Loucy (cell line): ENCODE results near the gene TNNI3K.

Experiments used
- H2AFZ ChIP-seq: fragments of 200-600 bp; sonication (generic); 2 replicates; pipeline ENCODE4 v1.6.0; 2016; ENCODE audit warnings: antibody characterized with exemption, mild to moderate bottlenecking, low read length, moderate library complexity
- H3F3A ChIP-seq: fragments of 200-600 bp; 2 replicates; pipeline ENCODE4 v1.6.0; 2016; ENCODE audit warnings: antibody characterized with exemption, low read depth, mild to moderate bottlenecking
- H3K27me3 ChIP-seq: fragments of 200-600 bp; sonication (generic); 2 replicates; pipeline ENCODE4 v1.6.1; 2014; ENCODE audit warnings: low read length, mild to moderate bottlenecking; ENCODE audit not compliant: insufficient read depth, poor library complexity, severe bottlenecking
- H3K36me3 ChIP-seq: fragments of 200-600 bp; sonication (generic); 2 replicates; pipeline ENCODE4 v1.6.1; 2016; ENCODE audit warnings: low read length; ENCODE audit not compliant: insufficient read depth
- H3K4me1 ChIP-seq: fragments of 200-600 bp; sonication (generic); 2 replicates; pipeline ENCODE4 v1.5.1; 2014; ENCODE audit warnings: low read length, mild to moderate bottlenecking; ENCODE audit not compliant: insufficient read depth, poor library complexity, severe bottlenecking
- H3K4me2 ChIP-seq: fragments of 200-600 bp; sonication (generic); 2 replicates; pipeline ENCODE4 v1.6.0; 2014; ENCODE audit warnings: antibody characterized with exemption, low read length, low read depth, mild to moderate bottlenecking; ENCODE audit not compliant: poor library complexity, severe bottlenecking
- H3K4me3 ChIP-seq: fragments of 200-600 bp; sonication (generic); 2 replicates; pipeline ENCODE4 v1.5.1; 2014; ENCODE audit warnings: low read length, mild to moderate bottlenecking, mixed read lengths; ENCODE audit not compliant: poor library complexity, severe bottlenecking
- H3K79me2 ChIP-seq: fragments of 200-600 bp; sonication (generic); 2 replicates; pipeline ENCODE4 v1.6.1; 2014; ENCODE audit warnings: low read length; ENCODE audit not compliant: insufficient read depth
- H3K9ac ChIP-seq: fragments of 200-600 bp; sonication (generic); 2 replicates; pipeline ENCODE4 v1.6.0; 2014; ENCODE audit warnings: mild to moderate bottlenecking, low read depth, low read length, moderate library complexity; ENCODE audit not compliant: poor library complexity, severe bottlenecking
- H3K9me2 ChIP-seq: fragments of 200-600 bp; sonication (generic); replicated peaks from 2 replicates; pipeline ENCODE4 v1.6.1; 2016; ENCODE audit warnings: low read depth, low read length, mixed read lengths
- H3K9me3 ChIP-seq: fragments of 200-600 bp; sonication (generic); 2 replicates; pipeline ENCODE4 v1.6.1; 2014; ENCODE audit warnings: mild to moderate bottlenecking, antibody characterized with exemption, low read length, low read depth; ENCODE audit not compliant: insufficient read depth
- H4K20me1 ChIP-seq: fragments of 200-600 bp; sonication (generic); 2 replicates; pipeline ENCODE4 v1.6.0; 2014; ENCODE audit warnings: antibody characterized with exemption, low read length, mild to moderate bottlenecking; ENCODE audit not compliant: insufficient read depth, poor library complexity, severe bottlenecking
- EZH2phosphoT487 ChIP-seq: fragments of 200-600 bp; IDR thresholded peaks from 2 replicates; pipeline ENCODE4 v1.6.1; 2018; ENCODE audit warnings: antibody characterized with exemption, mild to moderate bottlenecking, moderate library complexity, borderline replicate concordance
- TF ChIP-seq, protein P1 (sequence below): fragments of 200-600 bp; sonication (generic); conservative IDR thresholded peaks from 2 replicates; pipeline ENCODE4 v1.5.1; 2014; ENCODE audit warnings: mild to moderate bottlenecking, antibody characterized with exemption, low read length

The TNNI3K gene

GRCh38 chr1:74396462-74396861 lies 161.3 kb downstream of the TNNI3K start:
- Histone ChIP-seq H3K9ac (no peak overlapping the region), H3K27me3 (no peaks in the 10 kb centered on the region), H3K9me2 (no peaks in the 10 kb centered on the region), H4K20me1 (no peaks in the 10 kb centered on the region), H3K4me1 (no peaks in the 10 kb centered on the region), H3K36me3 (no peaks in the 10 kb centered on the region), H3F3A (no peaks in the 10 kb centered on the region), H3K4me3 (no peak overlapping the region), H2AFZ (no peak overlapping the region), H3K9me3 (no peaks in the 10 kb centered on the region), H3K4me2 (no peak overlapping the region), H3K79me2 (no peaks in the 10 kb centered on the region)
- TF ChIP-seq, protein P1, sequence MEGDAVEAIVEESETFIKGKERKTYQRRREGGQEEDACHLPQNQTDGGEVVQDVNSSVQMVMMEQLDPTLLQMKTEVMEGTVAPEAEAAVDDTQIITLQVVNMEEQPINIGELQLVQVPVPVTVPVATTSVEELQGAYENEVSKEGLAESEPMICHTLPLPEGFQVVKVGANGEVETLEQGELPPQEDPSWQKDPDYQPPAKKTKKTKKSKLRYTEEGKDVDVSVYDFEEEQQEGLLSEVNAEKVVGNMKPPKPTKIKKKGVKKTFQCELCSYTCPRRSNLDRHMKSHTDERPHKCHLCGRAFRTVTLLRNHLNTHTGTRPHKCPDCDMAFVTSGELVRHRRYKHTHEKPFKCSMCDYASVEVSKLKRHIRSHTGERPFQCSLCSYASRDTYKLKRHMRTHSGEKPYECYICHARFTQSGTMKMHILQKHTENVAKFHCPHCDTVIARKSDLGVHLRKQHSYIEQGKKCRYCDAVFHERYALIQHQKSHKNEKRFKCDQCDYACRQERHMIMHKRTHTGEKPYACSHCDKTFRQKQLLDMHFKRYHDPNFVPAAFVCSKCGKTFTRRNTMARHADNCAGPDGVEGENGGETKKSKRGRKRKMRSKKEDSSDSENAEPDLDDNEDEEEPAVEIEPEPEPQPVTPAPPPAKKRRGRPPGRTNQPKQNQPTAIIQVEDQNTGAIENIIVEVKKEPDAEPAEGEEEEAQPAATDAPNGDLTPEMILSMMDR = no peak
- TF ChIP-seq EZH2phosphoT487 = no peak

DNA sequence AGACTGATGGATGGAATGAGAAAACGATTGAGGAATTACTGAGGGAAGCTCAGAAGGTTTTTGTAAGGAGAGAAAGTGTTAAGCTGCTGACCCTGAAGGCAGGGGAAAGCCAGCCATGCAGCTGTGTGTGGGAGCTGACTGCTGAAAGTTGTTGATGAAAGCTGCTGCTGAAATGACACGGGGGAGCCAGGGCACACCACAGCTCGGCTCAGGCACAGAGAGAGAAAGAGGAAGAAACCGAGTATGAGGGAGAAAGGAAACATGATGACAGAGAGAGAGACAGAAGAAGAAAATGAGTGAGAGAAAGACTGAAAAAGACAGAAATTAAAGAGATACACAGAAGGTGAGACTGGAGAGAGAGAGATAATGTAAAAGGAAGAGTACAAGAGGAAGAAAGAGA lies 161.7 kb downstream of the TNNI3K start:
- H3K4me3 ChIP-seq = no peak overlapping the region
- TF ChIP-seq, protein P1 = no peak
- TF ChIP-seq EZH2phosphoT487 = no peak
- no peaks in the 10 kb centered on the region for H3K36me3 ChIP-seq
- no peaks in the 10 kb centered on the region for H3F3A ChIP-seq
- H4K20me1 ChIP-seq = no peaks in the 10 kb centered on the region
- H3K79me2 ChIP-seq = no peaks in the 10 kb centered on the region
- H3K4me1 ChIP-seq = no peaks in the 10 kb centered on the region
- 0 out of 2 replicates have a peak overlapping the region, but pooled peaks have one; percentile 64 for H2AFZ ChIP-seq
- no peak overlapping the region for H3K9ac ChIP-seq
- no peaks in the 10 kb centered on the region for H3K9me3 ChIP-seq
- no peaks in the 10 kb centered on the region for H3K27me3 ChIP-seq
- H3K4me2 ChIP-seq = no peak overlapping the region
- no peaks in the 10 kb centered on the region for H3K9me2 ChIP-seq

DNA sequence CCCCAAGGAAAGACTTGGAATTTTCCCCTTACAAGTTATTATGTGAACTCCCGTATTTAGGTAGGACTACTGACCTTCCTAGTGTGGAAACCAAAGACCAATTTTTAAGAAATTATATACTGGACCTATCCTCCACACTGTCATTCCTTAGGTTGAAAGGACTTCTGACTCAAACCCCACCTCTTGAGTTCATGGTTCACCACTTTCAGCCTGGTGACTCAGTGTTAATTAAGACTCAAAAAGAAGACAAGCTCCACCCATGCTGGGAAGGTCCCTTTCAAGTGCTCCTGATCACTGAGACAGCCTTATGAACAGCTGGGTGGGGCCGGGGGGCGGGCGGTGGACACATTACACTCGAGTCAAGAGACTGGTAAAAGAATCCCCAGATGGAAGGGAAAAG lies 164.1 kb downstream of the TNNI3K start:
- no peaks in the 10 kb centered on the region for H3K4me1 ChIP-seq
- H3K9ac ChIP-seq = no peak overlapping the region
- no peak overlapping the region for H3K4me2 ChIP-seq
- no peaks in the 10 kb centered on the region for H3K27me3 ChIP-seq
- no peak overlapping the region for H2AFZ ChIP-seq
- no peak overlapping the region for H3K4me3 ChIP-seq
- H3K79me2 ChIP-seq = no peaks in the 10 kb centered on the region
- no peaks in the 10 kb centered on the region for H3K9me3 ChIP-seq
- H3F3A ChIP-seq = no peaks in the 10 kb centered on the region
- no peaks in the 10 kb centered on the region for H3K36me3 ChIP-seq
- TF ChIP-seq EZH2phosphoT487 = no peak
- TF ChIP-seq, protein P1 = no peak
- H4K20me1 ChIP-seq = no peaks in the 10 kb centered on the region
- no peaks in the 10 kb centered on the region for H3K9me2 ChIP-seq
